MM.1S (cell line): Measurements from ENCODE around the gene TACC2.

Experiments used
- EZH2phosphoT487 ChIP-seq: fragments of 300-600 bp; sonication (generic); IDR thresholded peaks from 2 replicates; pipeline ENCODE4 v1.6.1; 2018; ENCODE audit warnings: antibody characterized with exemption, low read length
- TF ChIP-seq, protein P1 (sequence below): fragments of 300-600 bp; sonication (generic); IDR thresholded peaks from 2 replicates; pipeline ENCODE4 v1.5.1; 2016; ENCODE audit warnings: antibody characterized with exemption, low read length, mixed read lengths

DNA sequence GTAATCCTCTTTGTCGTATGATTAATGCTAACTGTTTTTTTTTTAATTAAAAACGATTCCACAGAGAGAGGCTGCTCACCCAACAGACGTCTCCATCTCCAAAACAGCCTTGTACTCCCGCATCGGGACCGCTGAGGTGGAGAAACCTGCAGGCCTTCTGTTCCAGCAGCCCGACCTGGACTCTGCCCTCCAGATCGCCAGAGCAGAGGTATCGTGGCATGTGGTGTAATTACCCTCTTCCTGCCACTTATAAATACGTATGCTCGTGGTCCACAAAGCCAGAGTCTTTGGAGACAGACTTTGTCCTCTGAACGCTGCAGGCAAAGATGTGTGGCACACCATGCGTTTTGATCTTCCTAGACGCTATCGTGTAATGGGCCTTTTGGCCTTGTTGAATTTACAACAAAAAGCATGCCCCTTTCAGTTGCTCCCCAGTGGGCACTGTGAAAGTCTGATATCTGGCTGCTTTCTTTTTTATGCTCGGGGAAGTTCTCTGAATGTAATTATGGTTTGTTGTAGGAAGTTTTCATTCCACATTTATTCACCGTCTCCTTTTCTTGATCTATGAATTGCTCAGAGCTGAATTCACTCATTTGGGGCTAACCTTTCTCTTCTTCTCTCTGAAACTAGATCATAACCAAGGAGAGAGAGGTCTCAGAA lies 248.5 kb downstream of the TACC2 start:
- TF ChIP-seq, protein P1, sequence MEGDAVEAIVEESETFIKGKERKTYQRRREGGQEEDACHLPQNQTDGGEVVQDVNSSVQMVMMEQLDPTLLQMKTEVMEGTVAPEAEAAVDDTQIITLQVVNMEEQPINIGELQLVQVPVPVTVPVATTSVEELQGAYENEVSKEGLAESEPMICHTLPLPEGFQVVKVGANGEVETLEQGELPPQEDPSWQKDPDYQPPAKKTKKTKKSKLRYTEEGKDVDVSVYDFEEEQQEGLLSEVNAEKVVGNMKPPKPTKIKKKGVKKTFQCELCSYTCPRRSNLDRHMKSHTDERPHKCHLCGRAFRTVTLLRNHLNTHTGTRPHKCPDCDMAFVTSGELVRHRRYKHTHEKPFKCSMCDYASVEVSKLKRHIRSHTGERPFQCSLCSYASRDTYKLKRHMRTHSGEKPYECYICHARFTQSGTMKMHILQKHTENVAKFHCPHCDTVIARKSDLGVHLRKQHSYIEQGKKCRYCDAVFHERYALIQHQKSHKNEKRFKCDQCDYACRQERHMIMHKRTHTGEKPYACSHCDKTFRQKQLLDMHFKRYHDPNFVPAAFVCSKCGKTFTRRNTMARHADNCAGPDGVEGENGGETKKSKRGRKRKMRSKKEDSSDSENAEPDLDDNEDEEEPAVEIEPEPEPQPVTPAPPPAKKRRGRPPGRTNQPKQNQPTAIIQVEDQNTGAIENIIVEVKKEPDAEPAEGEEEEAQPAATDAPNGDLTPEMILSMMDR = no peak
- TF ChIP-seq EZH2phosphoT487 = no peak
